Lung (tissue), 12 donors: ENCODE measurements around the gene EMCN. TPM values are rescaled to one million over a fixed set of nuclear protein-coding genes. Genes with fewer than 3 reads are reported as not detected.
"Not testable (repeated sequence)": the region's sequence is repeated elsewhere in the genome, so short reads cannot be mapped to it uniquely, and the experiment has no call there.

Experiments
- ATAC-seq: fragments of 200-7000 bp; cut with Tn5 transposase; one replicate; pipeline ENCODE4 v1.9.1; 2020; ENCODE audit warnings: moderate number of reproducible peaks; ENCODE audit not compliant: insufficient read depth, low FRiP score
- DNase-seq, 3 donors: peaks; one replicate each; pipeline ENCODE4 v3.0.0-alpha.2; 2013 to 2017
- H3K27ac ChIP-seq, 2 donors: one replicate each; pipeline ENCODE4 v1.5.1; 2013; ENCODE audit warnings: mild to moderate bottlenecking in 2 of 2, moderate library complexity in 2 of 2, control low read depth in 1 of 2, inconsistent platforms in 1 of 2, low read depth in 1 of 2, low read length in 1 of 2
- H3K27me3 ChIP-seq, 3 donors: one replicate each; pipeline ENCODE4 v1.5.1; 2013; ENCODE audit warnings: low read length in 2 of 3; ENCODE audit not compliant: control insufficient read depth in 3 of 3, insufficient read depth in 3 of 3
- H3K36me3 ChIP-seq, 4 donors: one replicate each; pipeline ENCODE4 v1.5.1; 2013; ENCODE audit warnings: low read length in 4 of 4, mild to moderate bottlenecking in 1 of 4, moderate library complexity in 1 of 4; ENCODE audit not compliant: control insufficient read depth in 4 of 4, insufficient read depth in 4 of 4
- H3K4me1 ChIP-seq, 5 donors: one replicate each; pipeline ENCODE4 v1.5.1; 2013; ENCODE audit warnings: low read length in 5 of 5, mild to moderate bottlenecking in 2 of 5, moderate library complexity in 1 of 5; ENCODE audit not compliant: control insufficient read depth in 5 of 5, insufficient read depth in 5 of 5
- H3K4me3 ChIP-seq: one replicate; pipeline ENCODE4 v1.5.1; 2013; ENCODE audit warnings: mild to moderate bottlenecking, control low read depth, moderate library complexity
- H3K9ac ChIP-seq, 2 donors: one replicate each; pipeline ENCODE4 v1.5.1; 2013; ENCODE audit warnings: low read length in 2 of 2, control low read depth in 1 of 2; ENCODE audit not compliant: insufficient read depth in 1 of 2
- H3K9me3 ChIP-seq, 4 donors: one replicate each; pipeline ENCODE4 v1.5.1; 2013; ENCODE audit warnings: low read length in 3 of 4, mild to moderate bottlenecking in 1 of 4, moderate library complexity in 1 of 4; ENCODE audit not compliant: control insufficient read depth in 4 of 4, insufficient read depth in 3 of 4
- CTCF ChIP-seq: IDR thresholded peaks from 2 replicates; pipeline ENCODE4 v1.5.1; 2012; ENCODE audit warnings: mild to moderate bottlenecking; ENCODE audit errors: control extremely low read depth, extremely low read depth
- WGBS, 2 donors: extraction: QIAGEN DNeasy Blood & Tissue Kit; methylation state at CpG; one replicate each; pipeline ENCODE4 v1.1.7; 2013; 5-methylcytosine and 5-hydroxymethylcytosine counted together
- polyA plus RNA-seq, 2 donors: library from polyadenylated mRNA; stranded (reverse); fragments of 200-250 nt; gene quantifications; one replicate each; pipeline ENCODE4 v1.2.1, GENCODE V29; 2013
- total RNA-seq, 2 donors: library from RNA; depleted of rRNA in 1 of 2; stranded (reverse); fragments of >200 nt in 1 of 2; gene quantifications; one replicate each; pipeline ENCODE4 v1.2.1, GENCODE V29; 2014 to 2021
- donor health status: control.
- donor health status: control.
- donor health status: Bipolar disorder and iron deficiency.
- donor health status: healthy.
- donor health status: DM: yes; HTN: yes; CAD: no.

EMCN gene
- total and polyA plus RNA-seq, 4 donors = 5.8 to 90.8 (median 20.6) TPM

- Histone ChIP-seq H3K4me1 (no peaks in the 10 kb centered on the region), H3K4me3 (no peak overlapping the region), H3K9me3 (peaks cover 0 to 2% (median 0%) of the 10 kb centered on the region in 4 donors), H3K27me3 (no peaks in the 10 kb centered on the region), H3K36me3 (no peaks in the 10 kb centered on the region), H3K27ac (no peak overlapping the region), H3K9ac (no peak overlapping the region)
- no peak for DNase-seq
- 77 to 82% methylated on average over 1 of the region's 1 CpG for WGBS, 2 donors
- no peak for ATAC-seq
- no peak for TF ChIP-seq CTCF
These were observed 131.6 kb downstream of the EMCN start for GRCh38 chr4:100386270-100386669.

GRCh38 chr4:100380401-100380800 lies 137.4 kb downstream of the EMCN start:
- ATAC-seq, H3K36me3 ChIP-seq, H3K9me3 ChIP-seq, H3K27ac ChIP-seq, H3K9ac ChIP-seq, H3K4me3 ChIP-seq, H3K27me3 ChIP-seq, DNase-seq, H3K4me1 ChIP-seq: not testable (repeated sequence)
- 96 to 97% methylated on average over 1 of the region's 1 CpG for WGBS, 2 donors

- no peak for DNase-seq
These were observed 138.2 kb downstream of the EMCN start for GRCh38 chr4:100379583-100380105.

GRCh38 chr4:100372432-100372831 lies 145.4 kb downstream of the EMCN start:
- Histone ChIP-seq H3K27ac (no peak overlapping the region), H3K4me3 (no peak overlapping the region), H3K27me3 (no peaks in the 10 kb centered on the region), H3K9me3 (no peaks in the 10 kb centered on the region), H3K9ac (no peak overlapping the region), H3K4me1 (no peaks in the 10 kb centered on the region), H3K36me3 (no peaks in the 10 kb centered on the region)
- 87 to 92% methylated on average over 3 of the region's 3 CpGs for WGBS, 2 donors
- DNase-seq (no peak), ATAC-seq (no peak)
- no peak for TF ChIP-seq CTCF

More at GRCh38 chr4:100379583-100380105, 138.2 kb downstream of the EMCN start:
- WGBS, 2 donors = 91 to 93% methylated on average over 5 of the region's 5 CpGs
- H3K36me3 ChIP-seq = no peaks in the 10 kb centered on the region
- peaks cover 0 to 2% (median 0%) of the 10 kb centered on the region in 4 donors for H3K9me3 ChIP-seq
- H3K4me1 ChIP-seq = no peaks in the 10 kb centered on the region
- H3K27me3 ChIP-seq = no peaks in the 10 kb centered on the region
- no peak overlapping the region for H3K27ac ChIP-seq
- no peak overlapping the region for H3K9ac ChIP-seq
- no peak overlapping the region for H3K4me3 ChIP-seq
- no peak for TF ChIP-seq CTCF
- ATAC-seq = no peak
